Ishikawa (cell line): ENCODE results near the gene BTAF1.

Source experiments
- CREB1 ChIP-seq: IDR thresholded peaks from 2 replicates; pipeline ENCODE4 v1.6.1; 2012; ENCODE audit warnings: low read depth
- ZBTB7A ChIP-seq: IDR thresholded peaks from 2 replicates; pipeline ENCODE4 v1.6.1; 2012; ENCODE audit warnings: low read depth

Gene BTAF1

GRCh38 chr10:92079003-92079402 is 155.4 kb downstream of the BTAF1 start:
- TF ChIP-seq CREB1 (no peak), ZBTB7A (no peak)
